HG02763 (cell line): ENCODE results near the gene MCF2L.

Experiments
- ATAC-seq: cut with Tn5 transposase; IDR thresholded peaks from one replicate; pipeline ENCODE4 v1.9.1; 2021; ENCODE audit warnings: mild to moderate bottlenecking, moderate library complexity; ENCODE audit not compliant: unreplicated experiment

Gene MCF2L

DNA sequence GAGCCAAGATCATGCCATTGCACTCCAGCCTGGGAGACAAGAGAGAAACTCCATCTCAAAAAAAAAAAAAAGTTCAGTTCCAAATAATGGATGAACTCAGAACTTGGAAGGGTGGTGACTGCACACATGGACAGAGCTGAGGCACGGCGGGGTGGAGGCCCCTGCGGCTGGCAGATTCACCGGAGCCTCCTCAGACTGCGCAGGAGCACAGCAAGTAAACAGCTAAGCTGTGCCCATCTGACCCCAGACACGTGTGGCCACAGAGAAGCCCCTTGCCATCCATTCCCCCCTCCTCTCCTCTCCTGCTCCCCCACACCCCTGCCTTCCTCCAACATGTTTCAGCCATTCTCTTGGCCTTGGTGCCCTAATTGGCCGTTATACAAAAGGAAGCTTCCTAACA is 173.9 kb downstream of the MCF2L start:
- ATAC-seq = no peak

DNA sequence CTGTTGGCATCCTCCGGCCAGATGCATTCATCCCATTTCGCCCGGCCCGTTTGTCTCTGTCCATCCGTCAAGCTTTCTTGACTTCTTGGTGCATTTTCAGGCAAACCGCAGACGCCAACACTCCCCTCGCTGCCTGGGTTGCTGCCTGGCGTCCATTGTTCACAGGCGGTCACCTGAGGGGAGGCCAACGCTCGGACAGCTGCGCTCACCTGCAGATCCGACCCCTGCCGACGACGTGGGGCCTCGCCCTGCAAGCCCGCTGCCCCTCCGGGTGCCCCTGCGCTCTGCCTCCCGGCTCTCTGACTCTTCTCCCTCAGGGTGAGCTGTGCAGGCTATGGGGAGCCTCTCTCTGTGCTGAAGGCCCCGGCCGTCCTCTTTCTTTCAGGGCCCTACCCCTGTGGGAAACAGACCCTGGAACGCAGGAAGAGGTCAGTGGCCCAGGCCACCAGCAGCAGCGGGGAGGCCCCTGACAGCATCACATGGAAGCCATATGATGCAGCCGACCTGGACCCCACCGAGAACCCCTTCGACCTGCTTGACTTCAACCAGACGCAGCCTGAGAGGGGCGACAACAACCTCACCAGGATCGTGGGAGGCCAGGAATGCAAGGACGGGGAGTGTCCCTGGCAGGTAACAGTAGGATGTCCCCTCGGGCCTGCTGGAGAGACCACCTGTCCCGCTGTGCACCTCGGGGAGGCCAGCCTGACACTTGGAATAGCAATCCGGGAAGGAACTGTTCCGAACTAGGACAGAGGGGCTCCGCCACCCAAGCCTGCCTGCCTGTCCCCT is 174.6 kb downstream of the MCF2L start:
- no peak for ATAC-seq

DNA sequence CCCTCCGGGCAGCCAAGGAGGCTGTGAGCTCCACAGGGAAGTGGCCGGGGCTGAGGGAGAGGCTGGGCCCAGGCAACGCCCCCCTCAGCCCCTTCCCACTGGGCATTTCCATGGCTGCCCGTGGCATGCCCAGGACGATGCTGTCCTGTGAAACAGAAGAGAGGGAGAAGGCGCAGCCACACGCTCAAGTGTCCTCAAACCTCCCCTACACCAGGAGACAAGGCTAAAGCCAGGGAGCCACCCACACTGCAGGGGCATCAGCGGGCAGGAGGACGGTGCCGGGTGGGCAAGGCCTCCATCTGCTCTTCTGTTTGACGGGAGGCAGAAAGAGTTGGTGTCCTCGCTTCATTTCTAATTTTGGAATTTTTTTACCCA is 175.2 kb downstream of the MCF2L start:
- no peak for ATAC-seq

DNA sequence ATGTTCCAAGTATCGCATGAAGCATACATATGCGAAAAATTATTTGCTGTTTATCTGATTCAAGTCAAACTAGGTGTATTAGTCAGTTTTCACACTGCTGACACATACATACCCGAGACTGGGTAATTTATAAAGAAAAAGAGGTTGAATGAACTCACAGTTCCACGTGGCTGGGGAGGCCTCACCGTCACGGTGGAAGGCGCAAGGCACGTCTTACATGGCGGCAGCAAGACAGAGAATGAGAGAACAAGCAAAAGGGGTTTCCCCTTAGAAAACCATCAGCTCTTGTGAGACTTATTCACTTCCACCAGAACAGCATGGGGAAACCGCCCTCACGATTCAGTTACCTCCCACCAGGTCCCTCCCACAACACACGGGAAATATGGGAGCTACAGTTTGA is 176.5 kb downstream of the MCF2L start:
- no peak for ATAC-seq

DNA sequence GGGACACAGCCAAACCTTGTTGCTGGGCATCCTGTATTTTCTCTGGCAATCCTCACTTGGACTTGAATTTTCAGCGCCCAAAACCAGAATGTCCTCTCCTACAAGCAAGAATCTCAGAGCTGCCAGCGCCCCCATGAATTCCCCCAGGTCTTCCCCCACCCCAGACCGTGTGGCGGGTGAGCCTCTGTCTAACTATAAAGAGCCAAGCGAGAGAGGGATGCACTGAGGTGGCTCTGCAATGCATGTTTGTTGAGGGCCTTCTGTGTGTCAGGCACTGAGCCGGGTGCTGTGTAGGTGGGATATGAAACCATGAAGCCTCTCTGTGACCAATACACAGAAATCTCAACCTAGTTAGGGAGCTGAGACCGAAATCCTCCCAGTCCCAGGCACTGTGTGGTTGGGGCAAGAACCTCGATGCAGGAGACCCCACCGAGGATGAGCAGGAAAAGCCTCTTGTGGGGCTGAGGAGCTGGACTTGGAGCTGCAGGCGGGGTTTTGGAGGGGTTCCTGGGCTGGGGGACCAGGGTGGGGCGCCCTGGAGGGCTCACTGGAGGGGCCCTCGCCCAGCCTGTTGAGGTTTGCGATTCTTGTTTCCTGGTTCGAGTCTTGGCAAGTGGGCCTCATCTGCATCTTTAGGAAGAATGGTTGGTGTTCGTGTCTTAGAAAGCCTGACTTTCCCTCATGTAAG is 177.0 kb downstream of the MCF2L start:
- no peak for ATAC-seq

DNA sequence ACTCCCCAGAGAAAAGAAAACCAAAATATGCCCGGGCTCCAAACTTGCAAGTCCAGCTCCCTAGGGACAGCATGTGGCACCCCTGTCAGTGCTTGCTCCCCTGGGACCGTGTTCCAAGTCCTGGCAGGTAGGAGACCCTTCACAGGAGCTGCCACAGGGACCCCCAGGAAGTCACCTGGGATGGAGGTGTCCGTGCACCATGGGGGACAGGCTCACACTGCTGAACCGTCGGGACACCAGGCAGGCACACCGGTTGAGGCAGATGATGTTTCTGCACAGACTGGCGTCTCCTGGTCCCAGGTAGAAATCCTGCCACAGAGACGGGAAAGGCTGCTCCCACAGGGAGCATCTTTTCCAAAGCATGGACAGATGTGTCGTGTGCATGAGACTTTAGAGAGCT is 177.7 kb downstream of the MCF2L start:
- no peak for ATAC-seq

DNA sequence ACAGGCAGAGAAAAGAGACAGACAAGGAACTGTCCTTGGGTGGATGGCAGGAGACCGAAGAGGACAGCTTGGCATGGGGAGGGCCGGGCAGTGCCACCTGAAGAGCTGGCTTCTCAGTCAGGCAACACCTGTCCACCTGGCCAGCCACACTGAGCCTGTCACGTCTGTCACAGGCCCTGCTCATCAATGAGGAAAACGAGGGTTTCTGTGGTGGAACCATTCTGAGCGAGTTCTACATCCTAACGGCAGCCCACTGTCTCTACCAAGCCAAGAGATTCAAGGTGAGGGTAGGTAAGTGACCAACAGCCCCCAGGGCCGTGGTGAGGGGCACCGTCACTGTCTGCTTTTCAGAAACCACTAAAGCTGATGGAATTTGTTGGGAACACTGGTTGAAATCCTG is 178.2 kb downstream of the MCF2L start:
- no peak for ATAC-seq

DNA sequence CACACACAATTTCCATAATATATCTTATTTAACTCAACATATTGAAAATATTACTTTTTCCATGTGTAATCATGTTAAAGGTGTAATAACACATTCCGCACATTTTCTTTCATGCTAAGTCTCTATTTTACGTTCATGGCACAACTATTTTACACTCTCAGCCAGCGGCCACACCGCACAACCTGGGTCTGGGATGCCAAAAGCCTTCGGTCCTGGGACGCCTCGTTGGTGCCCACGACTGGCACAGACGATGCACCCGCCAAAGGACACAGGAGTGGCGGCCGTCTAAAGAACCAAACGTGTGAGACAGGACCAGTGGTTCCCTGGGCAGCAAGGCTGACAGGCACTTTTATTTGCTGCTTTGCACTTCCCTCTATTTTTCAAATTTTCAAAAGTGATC is 179.4 kb downstream of the MCF2L start:
- ATAC-seq = no peak

DNA sequence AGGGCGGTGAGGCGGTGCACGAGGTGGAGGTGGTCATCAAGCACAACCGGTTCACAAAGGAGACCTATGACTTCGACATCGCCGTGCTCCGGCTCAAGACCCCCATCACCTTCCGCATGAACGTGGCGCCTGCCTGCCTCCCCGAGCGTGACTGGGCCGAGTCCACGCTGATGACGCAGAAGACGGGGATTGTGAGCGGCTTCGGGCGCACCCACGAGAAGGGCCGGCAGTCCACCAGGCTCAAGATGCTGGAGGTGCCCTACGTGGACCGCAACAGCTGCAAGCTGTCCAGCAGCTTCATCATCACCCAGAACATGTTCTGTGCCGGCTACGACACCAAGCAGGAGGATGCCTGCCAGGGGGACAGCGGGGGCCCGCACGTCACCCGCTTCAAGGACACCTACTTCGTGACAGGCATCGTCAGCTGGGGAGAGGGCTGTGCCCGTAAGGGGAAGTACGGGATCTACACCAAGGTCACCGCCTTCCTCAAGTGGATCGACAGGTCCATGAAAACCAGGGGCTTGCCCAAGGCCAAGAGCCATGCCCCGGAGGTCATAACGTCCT is 180.0 kb downstream of the MCF2L start:
- ATAC-seq = no peak
